ENCODE data around the gene MEF2A. TPM values are rescaled to one million over a fixed set of nuclear protein-coding genes. Genes with fewer than 3 reads are reported as not detected.

The MEF2A gene
- total RNA-seq, 1 donor from 2014 or later: 23.4 TPM

- no peak for DNase-seq (ENCODE audit: low spot score)
- Mint-ChIP-seq H3K4me1 (ENCODE audit: low read depth) (peaks cover 16% of the 10 kb centered on the region), H3K9me3 (peaks cover 6% of the 10 kb centered on the region), H3K4me3 (ENCODE audit: low read depth) (no peak overlapping the region), H3K27me3 (ENCODE audit: low read depth) (no peaks in the 10 kb centered on the region), H3K36me3 (ENCODE audit: low read depth) (peaks cover 5% of the 10 kb centered on the region), H3K27ac (no peak overlapping the region)
- intact Hi-C loops (cut with micrococcal nuclease): no loop called here
These were observed 53.2 kb downstream of the MEF2A start for GRCh38 chr15:99618941-99619411.

GRCh38 chr15:99619712-99620111 lies 53.9 kb downstream of the MEF2A start:
- peaks cover 13% of the 10 kb centered on the region for H3K36me3 Mint-ChIP-seq (ENCODE audit: low read depth)
- peaks cover 11% of the 10 kb centered on the region for H3K4me1 Mint-ChIP-seq (ENCODE audit: low read depth)
- no peak overlapping the region for H3K4me3 Mint-ChIP-seq (ENCODE audit: low read depth)
- intact Hi-C loops (cut with micrococcal nuclease): no loop called here
- H3K27ac Mint-ChIP-seq: no peak overlapping the region
- H3K27me3 Mint-ChIP-seq (ENCODE audit: low read depth): no peaks in the 10 kb centered on the region
- peaks cover 14% of the 10 kb centered on the region for H3K9me3 Mint-ChIP-seq
- DNase-seq (ENCODE audit: low spot score): no peak

- DNase-seq (ENCODE audit: low spot score): no peak
- intact Hi-C loops (cut with micrococcal nuclease): no loop called here
- peaks cover 9% of the 10 kb centered on the region for H3K4me1 Mint-ChIP-seq (ENCODE audit: low read depth)
- H3K36me3 Mint-ChIP-seq (ENCODE audit: low read depth): peaks cover 17% of the 10 kb centered on the region
- H3K27ac Mint-ChIP-seq: no peak overlapping the region
- no peak overlapping the region for H3K4me3 Mint-ChIP-seq (ENCODE audit: low read depth)
- H3K27me3 Mint-ChIP-seq (ENCODE audit: low read depth): no peaks in the 10 kb centered on the region
- H3K9me3 Mint-ChIP-seq: peaks cover 18% of the 10 kb centered on the region
These were observed 54.4 kb downstream of the MEF2A start for GRCh38 chr15:99620178-99620577.

- no peak for DNase-seq (ENCODE audit: low spot score)
- H3K27me3 Mint-ChIP-seq (ENCODE audit: low read depth): no peaks in the 10 kb centered on the region
- no peak overlapping the region for H3K27ac Mint-ChIP-seq
- H3K9me3 Mint-ChIP-seq: peaks cover 32% of the 10 kb centered on the region
- intact Hi-C loops (cut with micrococcal nuclease): no loop called here
- peaks cover 33% of the 10 kb centered on the region for H3K36me3 Mint-ChIP-seq (ENCODE audit: low read depth)
- H3K4me1 Mint-ChIP-seq (ENCODE audit: low read depth): peaks cover 17% of the 10 kb centered on the region
- H3K4me3 Mint-ChIP-seq (ENCODE audit: low read depth): no peak overlapping the region
These were observed 56.0 kb downstream of the MEF2A start for GRCh38 chr15:99621767-99622166.

- Mint-ChIP-seq H3K27me3 (ENCODE audit: low read depth) (no peaks in the 10 kb centered on the region), H3K27ac (no peak overlapping the region), H3K36me3 (ENCODE audit: low read depth) (peaks cover 51% of the 10 kb centered on the region), H3K9me3 (peaks cover 27% of the 10 kb centered on the region), H3K4me1 (ENCODE audit: low read depth) (peaks cover 23% of the 10 kb centered on the region), H3K4me3 (ENCODE audit: low read depth) (no peak overlapping the region)
- intact Hi-C loops (cut with micrococcal nuclease): no loop called here
- DNase-seq (ENCODE audit: low spot score): no peak
These were observed 62.7 kb downstream of the MEF2A start for GRCh38 chr15:99628374-99629001.

- DNase-seq (ENCODE audit: low spot score): no peak
- Mint-ChIP-seq H3K4me3 (ENCODE audit: low read depth) (no peak overlapping the region), H3K9me3 (peaks cover 18% of the 10 kb centered on the region), H3K36me3 (ENCODE audit: low read depth) (peaks cover 54% of the 10 kb centered on the region), H3K27ac (no peak overlapping the region), H3K4me1 (ENCODE audit: low read depth) (peaks cover 25% of the 10 kb centered on the region), H3K27me3 (ENCODE audit: low read depth) (no peaks in the 10 kb centered on the region)
- intact Hi-C loops (cut with micrococcal nuclease): no loop called here
These were observed 64.9 kb downstream of the MEF2A start for GRCh38 chr15:99630607-99631131.

- Mint-ChIP-seq H3K27ac (no peak overlapping the region), H3K27me3 (ENCODE audit: low read depth) (no peaks in the 10 kb centered on the region), H3K36me3 (ENCODE audit: low read depth) (peaks cover 54% of the 10 kb centered on the region), H3K4me1 (ENCODE audit: low read depth) (peaks cover 20% of the 10 kb centered on the region), H3K4me3 (ENCODE audit: low read depth) (no peak overlapping the region), H3K9me3 (peaks cover 18% of the 10 kb centered on the region)
- DNase-seq (ENCODE audit: low spot score): no peak
- intact Hi-C loops (cut with micrococcal nuclease): no loop called here
These were observed 65.5 kb downstream of the MEF2A start for GRCh38 chr15:99631255-99631654.

- H3K4me3 Mint-ChIP-seq (ENCODE audit: low read depth): no peak overlapping the region
- peaks cover 23% of the 10 kb centered on the region for H3K9me3 Mint-ChIP-seq
- no peak for DNase-seq (ENCODE audit: low spot score)
- peaks cover 13% of the 10 kb centered on the region for H3K4me1 Mint-ChIP-seq (ENCODE audit: low read depth)
- intact Hi-C loops (cut with micrococcal nuclease): no loop called here
- peaks cover 57% of the 10 kb centered on the region for H3K36me3 Mint-ChIP-seq (ENCODE audit: low read depth)
- no peak overlapping the region for H3K27ac Mint-ChIP-seq
- H3K27me3 Mint-ChIP-seq (ENCODE audit: low read depth): no peaks in the 10 kb centered on the region
These were observed 66.7 kb downstream of the MEF2A start for GRCh38 chr15:99632521-99632920.

- Mint-ChIP-seq H3K9me3 (peaks cover 32% of the 10 kb centered on the region), H3K4me3 (ENCODE audit: low read depth) (no peak overlapping the region), H3K36me3 (ENCODE audit: low read depth) (peaks cover 61% of the 10 kb centered on the region), H3K4me1 (ENCODE audit: low read depth) (peaks cover 13% of the 10 kb centered on the region), H3K27me3 (ENCODE audit: low read depth) (no peaks in the 10 kb centered on the region), H3K27ac (no peak overlapping the region)
- DNase-seq (ENCODE audit: low spot score): no peak
- intact Hi-C loops (cut with micrococcal nuclease): no loop called here
These were observed 67.9 kb downstream of the MEF2A start for GRCh38 chr15:99633655-99634054.

GRCh38 chr15:99634576-99634975 lies 68.8 kb downstream of the MEF2A start:
- peaks cover 60% of the 10 kb centered on the region for H3K36me3 Mint-ChIP-seq (ENCODE audit: low read depth)
- H3K27me3 Mint-ChIP-seq (ENCODE audit: low read depth): no peaks in the 10 kb centered on the region
- no peak for DNase-seq (ENCODE audit: low spot score)
- intact Hi-C loops (cut with micrococcal nuclease): no loop called here
- peaks cover 32% of the 10 kb centered on the region for H3K9me3 Mint-ChIP-seq
- peaks cover 18% of the 10 kb centered on the region for H3K4me1 Mint-ChIP-seq (ENCODE audit: low read depth)
- H3K27ac Mint-ChIP-seq: no peak overlapping the region
- no peak overlapping the region for H3K4me3 Mint-ChIP-seq (ENCODE audit: low read depth)

GRCh38 chr15:99635145-99635544 lies 69.4 kb downstream of the MEF2A start:
- Mint-ChIP-seq H3K9me3 (peaks cover 32% of the 10 kb centered on the region), H3K4me3 (ENCODE audit: low read depth) (no peak overlapping the region), H3K36me3 (ENCODE audit: low read depth) (peaks cover 56% of the 10 kb centered on the region), H3K4me1 (ENCODE audit: low read depth) (peaks cover 22% of the 10 kb centered on the region), H3K27ac (no peak overlapping the region), H3K27me3 (ENCODE audit: low read depth) (no peaks in the 10 kb centered on the region)
- intact Hi-C loops (cut with micrococcal nuclease): no loop called here
- DNase-seq (ENCODE audit: low spot score): no peak

GRCh38 chr15:99635794-99636193 lies 70.0 kb downstream of the MEF2A start:
- Mint-ChIP-seq H3K36me3 (ENCODE audit: low read depth) (peaks cover 54% of the 10 kb centered on the region), H3K4me3 (ENCODE audit: low read depth) (no peak overlapping the region), H3K9me3 (peaks cover 32% of the 10 kb centered on the region), H3K27me3 (ENCODE audit: low read depth) (no peaks in the 10 kb centered on the region), H3K27ac (no peak overlapping the region), H3K4me1 (ENCODE audit: low read depth) (peaks cover 19% of the 10 kb centered on the region)
- no peak for DNase-seq (ENCODE audit: low spot score)
- intact Hi-C loops (cut with micrococcal nuclease): no loop called here

GRCh38 chr15:99644913-99645542 lies 79.2 kb downstream of the MEF2A start:
- Mint-ChIP-seq H3K36me3 (ENCODE audit: low read depth) (peaks cover 64% of the 10 kb centered on the region), H3K4me3 (ENCODE audit: low read depth) (no peak overlapping the region), H3K9me3 (peaks cover 38% of the 10 kb centered on the region), H3K27me3 (ENCODE audit: low read depth) (no peaks in the 10 kb centered on the region), H3K27ac (no peak overlapping the region), H3K4me1 (ENCODE audit: low read depth) (peaks cover 4% of the 10 kb centered on the region)
- DNase-seq (ENCODE audit: low spot score): no peak
- intact Hi-C loops (cut with micrococcal nuclease): no loop called here

All from activated T-helper 2 cell treated with anti-CD3 and anti-CD28 coated beads, Interferon-gamma antibody, Interleukin-2, Interleukin-4, amounts not matched to agents 10 μg/mL and 5 μg/mL and 100 μg/mL, durations not matched to agents 14 hours and 24 hours and 36 hours (primary cell).